GM19455 (cell line): ENCODE data around the gene PDGFRB.

Experiments used
- ATAC-seq: cut with Tn5 transposase; IDR thresholded peaks from one replicate; pipeline ENCODE4 v1.9.1; 2021; ENCODE audit not compliant: unreplicated experiment

PDGFRB gene

GRCh38 chr5:150147670-150148069 is 8.0 kb downstream of the PDGFRB start:
- no peak for ATAC-seq

GRCh38 chr5:150146862-150147601 is 8.6 kb downstream of the PDGFRB start:
- no peak for ATAC-seq

DNA sequence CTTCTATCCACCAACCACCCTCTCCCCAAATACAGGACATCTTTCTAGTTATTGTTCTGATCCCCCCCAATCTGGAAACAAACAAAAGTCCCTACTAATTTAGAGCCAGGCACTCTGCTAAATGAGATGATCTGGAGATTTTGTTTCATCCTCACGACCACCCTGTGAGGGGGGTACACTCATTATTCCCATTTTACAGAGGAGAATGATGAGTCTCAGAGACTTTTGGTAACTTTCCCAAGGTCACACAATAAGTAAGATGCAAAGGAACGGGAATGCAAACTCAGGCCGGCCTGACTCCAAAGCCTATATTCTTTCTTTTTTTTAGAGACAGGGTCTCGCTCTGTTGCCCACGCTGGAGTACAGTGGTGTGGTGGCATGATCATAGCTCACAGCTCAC is 9.4 kb downstream of the PDGFRB start:
- no peak for ATAC-seq

DNA sequence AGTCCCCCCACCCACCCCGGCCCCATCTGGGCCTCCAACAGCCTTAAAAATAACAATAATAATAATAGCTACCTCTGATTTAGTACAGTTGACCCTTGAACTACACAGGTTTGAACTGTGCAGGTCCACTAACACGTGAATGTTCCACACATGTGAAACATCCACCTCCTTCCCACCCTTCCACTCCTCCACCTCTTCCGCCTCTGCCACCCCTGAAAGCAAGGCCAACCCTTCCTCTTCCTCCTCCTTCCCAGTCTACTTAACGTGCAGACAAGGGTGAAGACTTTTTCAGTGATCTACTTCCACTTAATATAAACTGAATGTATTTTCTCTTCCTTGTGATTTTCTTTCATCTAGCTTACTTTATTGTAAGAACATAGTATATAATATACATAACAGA is 10.8 kb downstream of the PDGFRB start:
- no peak for ATAC-seq

DNA sequence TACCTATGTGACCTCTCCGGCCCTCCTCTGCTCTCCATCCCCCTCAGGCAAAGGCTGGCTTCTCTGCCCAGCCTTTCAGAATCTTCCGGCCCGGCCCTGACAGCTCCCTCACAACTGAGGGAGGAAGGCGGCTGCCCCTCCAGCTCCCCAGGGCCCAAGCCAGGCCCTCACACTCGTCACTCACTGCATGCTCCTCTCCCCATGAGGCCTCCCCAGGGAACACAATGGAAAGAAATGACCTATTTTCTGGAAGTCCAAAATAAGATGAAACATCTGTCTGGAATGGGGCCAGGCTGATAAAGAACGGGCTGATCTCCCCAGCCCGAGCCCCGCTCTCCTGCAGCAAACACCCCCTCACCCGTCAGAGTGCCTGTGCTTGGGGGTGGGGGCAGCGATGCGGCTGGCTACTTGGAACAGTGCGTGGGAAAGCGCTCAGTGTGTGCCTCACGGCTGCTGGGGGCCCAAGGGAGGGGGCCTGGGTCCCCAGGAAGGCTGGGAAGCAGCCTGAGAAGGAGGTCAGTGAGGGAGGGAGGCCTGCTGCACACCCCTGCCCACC is 11.3 kb downstream of the PDGFRB start:
- no peak for ATAC-seq

GRCh38 chr5:150143350-150144245 is 12.0 kb downstream of the PDGFRB start:
- ATAC-seq = no peak

GRCh38 chr5:150142959-150143349 is 12.7 kb downstream of the PDGFRB start:
- ATAC-seq = no peak

- ATAC-seq = no peak
These were observed 13.3 kb downstream of the PDGFRB start for GRCh38 chr5:150142185-150142958.

DNA sequence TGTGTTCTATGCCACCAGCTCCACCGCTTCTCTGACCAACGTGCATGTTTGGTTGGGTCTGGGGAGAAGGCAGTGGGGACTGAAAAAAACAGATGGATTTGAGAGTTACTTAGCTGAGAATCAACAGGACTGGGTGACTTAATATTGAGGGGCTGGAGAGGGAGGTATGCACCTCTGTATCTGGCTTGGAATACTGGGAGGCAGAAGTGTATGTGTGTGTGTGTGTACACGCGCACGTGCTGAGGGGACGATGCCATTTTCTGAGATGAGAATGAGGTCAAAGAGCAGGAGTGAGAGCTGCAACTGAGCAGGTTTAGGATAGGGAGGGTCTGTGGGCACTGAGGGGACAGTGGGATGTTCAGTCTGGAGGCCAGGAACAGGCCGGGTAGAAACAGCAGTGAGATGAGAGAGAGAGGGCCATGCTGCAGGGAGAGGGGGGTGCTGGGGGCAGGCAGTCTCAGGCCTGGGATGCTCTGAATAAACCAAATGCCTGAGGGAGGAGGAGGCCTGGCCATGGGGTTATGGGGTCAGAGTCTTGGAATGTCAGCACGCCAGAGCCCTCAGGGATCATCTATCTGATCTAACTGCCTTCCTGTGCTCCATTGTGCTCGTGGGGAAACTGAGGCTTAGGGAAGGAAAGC is 14.0 kb downstream of the PDGFRB start:
- ATAC-seq = no peak

DNA sequence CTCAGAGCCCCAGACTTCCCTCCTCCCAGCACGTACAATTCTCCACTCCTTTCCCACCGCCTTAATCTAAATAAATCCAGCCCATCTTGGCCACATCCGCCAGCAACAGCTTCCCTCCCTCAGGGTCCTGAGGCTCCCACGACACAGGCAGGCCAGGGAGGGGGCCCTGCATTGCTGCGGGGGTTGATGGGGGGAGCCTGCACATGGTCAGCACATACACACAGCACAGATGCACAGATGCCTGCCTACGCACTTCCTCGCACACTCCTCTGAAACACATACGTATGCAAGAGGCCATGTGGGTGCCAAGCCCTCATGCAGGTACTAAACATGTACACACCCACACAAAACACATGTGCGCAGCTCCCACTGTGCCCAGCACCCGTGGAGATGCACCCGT is 14.8 kb downstream of the PDGFRB start:
- ATAC-seq = no peak

GRCh38 chr5:150139334-150139733 is 16.3 kb downstream of the PDGFRB start:
- no peak for ATAC-seq

- ATAC-seq = no peak
These were observed 16.9 kb downstream of the PDGFRB start for GRCh38 chr5:150138551-150139265.

GRCh38 chr5:150137997-150138396 is 17.6 kb downstream of the PDGFRB start:
- ATAC-seq = no peak

DNA sequence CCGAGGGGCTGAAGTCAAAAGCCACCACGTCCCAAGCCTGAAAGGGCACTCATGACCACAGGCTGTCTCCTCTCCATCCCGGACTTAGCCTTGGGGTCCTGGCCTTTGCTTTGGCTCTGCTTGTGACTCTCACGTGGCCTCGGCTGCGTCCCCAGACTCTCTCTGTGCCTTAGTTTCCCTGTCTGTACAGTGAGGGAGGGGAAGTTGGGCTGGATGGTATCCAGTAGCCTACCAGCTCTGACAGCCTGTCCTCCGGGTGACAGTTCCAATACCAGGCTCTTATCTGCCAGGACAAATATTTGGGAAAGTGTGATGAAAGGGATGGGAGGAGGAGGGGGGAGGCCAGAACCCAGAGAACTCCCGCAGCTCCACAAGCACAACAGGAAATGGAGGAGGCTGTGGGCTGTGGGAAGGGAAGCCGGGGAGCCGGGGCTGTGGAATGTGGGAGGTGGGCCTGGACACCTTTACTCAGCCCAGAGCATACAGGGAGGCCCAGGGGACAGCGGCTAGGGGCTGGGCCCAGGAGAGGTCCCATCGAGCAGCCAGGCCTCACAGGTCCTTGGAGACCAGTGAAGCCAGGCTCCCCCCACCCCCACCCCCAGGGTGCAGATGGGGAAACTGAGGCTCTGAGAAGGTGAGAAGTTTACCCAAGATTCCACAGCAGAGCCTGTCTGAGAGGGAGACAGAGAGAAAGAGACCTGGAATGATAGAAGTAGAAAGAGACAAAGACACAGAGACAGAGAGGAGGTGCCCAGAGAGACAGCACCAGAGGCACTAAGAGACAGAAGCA is 18.3 kb downstream of the PDGFRB start:
- no peak for ATAC-seq

DNA sequence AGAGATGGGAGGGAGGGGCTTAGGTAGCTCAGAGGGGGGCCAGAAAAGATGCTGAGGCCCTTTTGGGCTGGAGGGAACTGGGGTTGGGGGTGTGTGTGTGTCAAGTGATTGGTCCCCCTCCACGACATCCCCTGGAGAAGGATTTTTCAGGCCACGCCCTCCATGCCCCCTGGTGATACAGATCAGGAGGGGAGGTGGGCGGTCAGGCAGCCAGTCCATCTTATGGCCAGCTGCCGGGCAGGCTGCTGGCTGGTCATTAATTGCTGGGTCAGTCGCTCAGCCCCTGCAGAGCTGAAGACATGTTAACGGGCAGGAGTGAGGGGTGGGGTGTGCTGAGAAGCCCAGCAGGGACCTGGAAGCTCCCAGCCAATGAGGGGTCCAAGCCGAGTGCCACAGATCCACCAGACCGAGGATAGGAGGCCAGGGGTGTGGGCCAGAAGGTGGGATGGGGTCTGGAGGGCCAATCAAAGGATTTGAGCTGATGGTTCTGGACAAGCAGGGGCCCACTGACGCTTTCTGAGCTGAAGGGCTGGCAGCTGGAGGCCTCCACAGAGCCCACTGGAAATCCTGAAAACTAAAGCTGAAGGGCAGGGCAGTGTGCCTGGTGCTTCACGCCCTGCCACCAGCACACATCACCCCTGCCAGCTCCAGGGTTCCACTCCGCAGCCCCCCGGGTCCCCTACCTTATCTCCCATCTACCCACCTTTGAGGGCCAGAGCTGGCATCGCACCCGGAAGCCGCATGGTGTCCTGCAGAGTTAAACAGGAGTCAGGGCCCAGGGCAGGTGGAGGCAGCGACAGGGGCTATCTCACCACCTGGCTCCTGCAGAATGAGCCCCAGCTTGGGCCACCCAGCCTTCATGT is 19.1 kb downstream of the PDGFRB start:
- no peak for ATAC-seq

DNA sequence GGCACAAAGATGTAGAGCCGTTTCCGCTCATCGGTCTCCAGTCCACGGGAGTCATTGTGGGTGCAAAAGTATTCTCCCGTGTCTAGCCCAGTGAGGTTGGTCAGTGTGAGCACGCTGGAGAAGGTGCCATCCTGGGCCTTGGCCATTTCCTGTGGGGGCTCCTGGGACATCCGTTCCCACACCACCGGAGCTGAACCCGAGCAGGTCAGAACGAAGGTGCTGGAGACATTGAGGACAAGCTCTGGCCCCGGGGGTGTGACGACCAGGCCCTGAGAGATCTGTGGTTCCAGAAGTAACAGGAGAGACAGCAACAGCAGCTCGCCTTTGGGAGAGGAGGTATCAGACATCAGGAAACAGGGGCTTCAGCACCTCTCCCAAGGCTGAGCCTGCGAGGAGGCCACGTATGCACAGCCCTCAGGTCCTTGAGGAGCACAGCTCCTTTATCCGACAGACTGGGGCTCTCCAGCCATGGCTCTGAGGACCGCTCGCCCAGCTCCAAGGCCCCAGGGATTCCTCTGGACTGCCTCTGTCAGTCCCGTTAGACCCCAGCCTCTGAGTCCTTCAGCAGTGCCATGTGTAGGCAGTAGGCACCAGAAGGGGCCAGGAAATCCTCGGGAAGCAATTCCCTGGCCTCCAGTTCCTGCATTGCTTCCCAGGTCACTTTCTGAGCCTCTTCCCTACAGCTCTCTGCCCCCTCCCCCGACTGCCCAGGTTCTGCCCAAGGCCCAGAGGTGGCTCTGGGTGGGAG is 19.9 kb downstream of the PDGFRB start:
- ATAC-seq = no peak

- ATAC-seq = no peak
These were observed 21.5 kb downstream of the PDGFRB start for GRCh38 chr5:150134198-150134588.
